Mesodermal cell (in vitro differentiated cells): ENCODE results near the gene VDR.
A peak's percentile ranks its signal among the peaks of the same experiment; 100 is the strongest.
"Not testable (repeated sequence)": the region's sequence is repeated elsewhere in the genome, so short reads cannot be mapped to it uniquely, and the experiment has no call there.

Experiments
- H3K27ac ChIP-seq: 2 replicates; pipeline ENCODE4 v1.7.0; 2013; ENCODE audit warnings: mild to moderate bottlenecking, low read depth, low read length, moderate library complexity; ENCODE audit not compliant: severe bottlenecking
- H3K36me3 ChIP-seq: 2 replicates; pipeline ENCODE4 v1.7.1; 2013; ENCODE audit warnings: mild to moderate bottlenecking, low read length, moderate library complexity; ENCODE audit not compliant: control insufficient read depth, insufficient read depth
- H3K4me1 ChIP-seq: one replicate; pipeline ENCODE4 v1.7.1; 2013; ENCODE audit warnings: mild to moderate bottlenecking, low read length; ENCODE audit not compliant: insufficient read depth, control insufficient read depth, poor library complexity, severe bottlenecking
- H3K4me3 ChIP-seq: 2 replicates; pipeline ENCODE4 v1.7.0; 2013; ENCODE audit warnings: low read length, control low read depth, mild to moderate bottlenecking; ENCODE audit not compliant: insufficient read depth, poor library complexity, severe bottlenecking; ENCODE audit errors: extremely low read depth
- H3K9me3 ChIP-seq: 2 replicates; pipeline ENCODE4 v1.7.1; 2013; ENCODE audit warnings: mild to moderate bottlenecking, low read length, moderate library complexity; ENCODE audit not compliant: control insufficient read depth
- WGBS, 2 experiments: methylation state at CpG; one replicate each; pipeline ENCODE4 v1.1.5; 2013; ENCODE audit warnings: missing lambda C conversion rate in 2 of 2; ENCODE audit not compliant: insufficient coverage in 2 of 2; 5-methylcytosine and 5-hydroxymethylcytosine counted together

Gene VDR

GRCh38 chr12:47845081-47845480 is 59.7 kb downstream of the VDR start:
- 94 to 98% methylated on average over 5 to 7 of the region's 8 CpGs for WGBS, 2 experiments
- H3K36me3 ChIP-seq: no peaks in the 10 kb centered on the region
- no peak overlapping the region for H3K4me3 ChIP-seq
- no peak overlapping the region for H3K27ac ChIP-seq
- peaks cover 27% of the 10 kb centered on the region for H3K4me1 ChIP-seq
- no peaks in the 10 kb centered on the region for H3K9me3 ChIP-seq

GRCh38 chr12:47844264-47845019 is 60.4 kb downstream of the VDR start:
- Histone ChIP-seq H3K4me3 (no peak overlapping the region), H3K36me3 (no peaks in the 10 kb centered on the region)
- WGBS, 2 experiments: 85 to 93% methylated on average over 20 to 22 of the region's 28 CpGs

GRCh38 chr12:47843226-47843980 is 61.4 kb downstream of the VDR start:
- 56 to 59% methylated on average over 9 to 16 of the region's 25 CpGs for WGBS, 2 experiments
- Histone ChIP-seq H3K9me3 (no peaks in the 10 kb centered on the region), H3K27ac (peak overlapping the region; percentile 17), H3K4me3 (no peak overlapping the region), H3K36me3 (no peaks in the 10 kb centered on the region), H3K4me1 (peaks cover 23% of the 10 kb centered on the region)

More at GRCh38 chr12:47844264-47845019, 60.4 kb downstream of the VDR start:
- no peaks in the 10 kb centered on the region for H3K9me3 ChIP-seq
- H3K27ac ChIP-seq: no peak overlapping the region
- H3K4me1 ChIP-seq: peaks cover 27% of the 10 kb centered on the region

DNA sequence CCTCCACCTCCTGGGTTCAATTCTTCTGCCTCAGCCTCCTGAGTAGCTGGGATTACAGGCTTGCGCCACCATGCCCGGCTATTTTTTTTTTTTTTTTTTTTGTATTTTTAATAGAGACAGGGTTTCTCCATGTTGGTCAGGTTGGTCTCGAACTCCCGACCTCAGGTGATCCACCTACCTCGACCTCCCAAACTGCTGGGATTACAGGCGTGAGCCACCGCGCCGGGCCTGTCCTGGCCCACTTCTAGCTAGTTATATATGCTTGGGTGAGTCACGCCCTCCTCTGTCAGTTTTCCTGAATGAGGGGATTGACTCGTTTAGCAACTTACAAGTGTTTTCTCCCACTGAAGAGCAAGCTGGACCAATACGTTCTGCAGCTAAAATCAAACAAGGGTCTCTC is 62.3 kb downstream of the VDR start:
- H3K36me3 ChIP-seq, H3K4me3 ChIP-seq, H3K9me3 ChIP-seq, H3K27ac ChIP-seq: not testable (repeated sequence)
- 89 to 93% methylated on average over 6 to 8 of the region's 12 CpGs for WGBS, 2 experiments
- H3K4me1 ChIP-seq: peaks cover 23% of the 10 kb centered on the region

DNA sequence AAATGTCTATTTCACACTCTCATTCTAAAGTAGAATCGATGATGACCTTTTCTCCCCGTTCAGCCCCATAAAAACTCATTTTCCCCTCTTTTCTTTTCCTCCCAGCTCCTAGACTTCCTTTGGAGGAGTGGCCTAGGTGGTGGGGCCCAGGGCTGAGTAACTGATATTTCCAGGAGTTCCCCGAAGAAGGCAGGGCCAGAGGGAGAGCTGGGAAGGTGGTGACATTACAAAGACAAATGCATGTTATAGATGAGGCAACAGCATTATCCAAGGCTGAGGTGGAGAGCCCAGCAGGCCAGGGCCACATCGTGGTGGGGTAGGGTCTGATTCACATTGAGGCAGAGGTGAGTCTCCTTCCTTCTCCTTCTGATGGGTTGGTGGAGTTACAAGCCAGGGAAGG is 62.9 kb downstream of the VDR start:
- Histone ChIP-seq H3K4me1 (peaks cover 23% of the 10 kb centered on the region), H3K27ac (peak overlapping the region; percentile 3), H3K4me3 (no peak overlapping the region), H3K36me3 (no peaks in the 10 kb centered on the region), H3K9me3 (no peaks in the 10 kb centered on the region)
- WGBS, 2 experiments: 80 to 83% methylated on average over 1 to 2 of the region's 4 CpGs

DNA sequence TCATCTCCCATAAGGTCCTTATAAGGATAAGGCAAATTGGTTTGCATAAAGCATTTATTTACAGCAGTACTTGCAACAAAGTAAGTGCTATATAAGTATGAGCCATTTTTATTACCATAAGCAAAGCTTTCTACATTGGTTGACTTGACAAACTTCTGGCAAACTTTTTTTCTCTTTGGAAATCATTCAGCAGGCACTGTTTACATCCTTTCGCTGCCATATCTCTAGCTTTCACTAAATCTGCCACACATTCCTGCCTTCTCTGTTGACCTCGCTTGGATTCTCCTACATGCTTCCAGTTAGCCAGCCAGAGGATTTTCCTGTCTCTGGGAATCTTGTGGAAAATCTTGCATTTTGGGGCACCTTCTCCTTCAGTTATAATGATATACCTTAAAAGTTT is 63.3 kb downstream of the VDR start:
- Histone ChIP-seq H3K9me3 (no peaks in the 10 kb centered on the region), H3K36me3 (no peaks in the 10 kb centered on the region), H3K27ac (peak overlapping the region; percentile 3), H3K4me1 (peaks cover 23% of the 10 kb centered on the region), H3K4me3 (no peak overlapping the region)
- WGBS, 2 experiments: 94% methylated on average over 2 of the region's 2 CpGs

DNA sequence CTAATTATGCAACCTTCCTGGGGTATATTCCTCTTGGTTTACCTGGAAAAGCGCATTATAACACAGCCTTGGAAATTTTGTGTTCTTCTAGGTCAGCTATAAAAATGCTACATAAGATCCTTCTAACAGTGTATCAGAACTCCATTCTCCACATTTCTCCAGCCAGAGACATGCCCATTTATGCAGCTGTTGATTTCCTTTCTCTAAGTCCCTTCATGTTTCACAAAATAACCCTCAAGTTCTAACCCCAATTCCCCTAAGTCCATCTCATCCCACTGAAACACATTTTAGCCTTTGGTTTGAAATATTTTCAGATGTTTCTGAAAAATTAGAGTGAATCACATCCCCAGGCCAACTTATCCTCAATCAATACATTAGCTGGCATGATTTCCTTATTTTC is 64.2 kb downstream of the VDR start:
- WGBS, 2 experiments: 100% methylated on average over 1 of the region's 1 CpG
- H3K4me1 ChIP-seq: peaks cover 28% of the 10 kb centered on the region
- H3K27ac ChIP-seq: no peak overlapping the region
- no peak overlapping the region for H3K4me3 ChIP-seq
- H3K9me3 ChIP-seq: no peaks in the 10 kb centered on the region
- no peaks in the 10 kb centered on the region for H3K36me3 ChIP-seq

DNA sequence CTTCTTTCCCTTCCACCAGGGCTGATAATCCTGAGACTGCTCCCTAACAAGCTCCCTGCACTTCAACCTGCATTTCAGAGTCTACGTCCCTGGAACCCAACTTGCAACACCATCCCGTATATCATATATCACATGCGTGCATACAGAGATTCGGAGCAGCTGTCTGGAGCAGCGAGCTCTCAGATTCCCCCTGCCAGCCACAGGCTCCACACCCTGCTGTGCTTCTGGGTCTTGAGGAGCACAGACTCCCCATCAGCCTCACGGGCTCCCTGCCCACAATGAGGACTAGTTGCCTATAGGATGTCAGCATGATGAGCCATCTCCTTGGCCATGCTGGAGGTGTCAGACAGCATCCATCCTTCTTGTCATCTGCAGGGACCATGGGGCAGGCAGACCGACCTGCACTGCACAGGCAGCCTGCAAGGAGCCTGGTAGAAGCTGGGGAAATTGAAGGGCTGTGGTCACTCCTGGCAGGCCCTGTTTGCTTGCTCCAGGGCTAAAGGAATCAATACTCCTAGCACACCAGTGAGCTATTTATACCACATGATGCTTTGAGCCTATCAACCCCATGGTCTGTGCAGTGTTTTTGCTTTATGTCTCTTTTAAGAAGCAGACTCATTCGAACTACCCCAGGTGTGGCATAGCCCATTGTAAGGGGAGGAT is 65.4 kb downstream of the VDR start:
- 77 to 84% methylated on average over 3 to 7 of the region's 8 CpGs for WGBS, 2 experiments

GRCh38 chr12:47838286-47838931 is 66.4 kb downstream of the VDR start:
- Histone ChIP-seq H3K4me1 (peaks cover 24% of the 10 kb centered on the region), H3K9me3 (no peaks in the 10 kb centered on the region), H3K4me3 (no peak overlapping the region), H3K27ac (no peak overlapping the region), H3K36me3 (no peaks in the 10 kb centered on the region)
- 61 to 62% methylated on average over 6 of the region's 10 CpGs for WGBS, 2 experiments

More for the DNA sequence above, 65.4 kb downstream of the VDR start:
- Histone ChIP-seq H3K36me3 (no peaks in the 10 kb centered on the region), H3K27ac (no peak overlapping the region), H3K4me3 (no peak overlapping the region), H3K9me3 (no peaks in the 10 kb centered on the region), H3K4me1 (peaks cover 30% of the 10 kb centered on the region)
